ENCODE results near the gene MAP4K2. TPM values are rescaled to one million over a fixed set of nuclear protein-coding genes. Genes with fewer than 3 reads are reported as not detected.

Gene MAP4K2
- total RNA-seq, 2 donors from 2014 or later: 9.2 to 13.3 TPM

DNA sequence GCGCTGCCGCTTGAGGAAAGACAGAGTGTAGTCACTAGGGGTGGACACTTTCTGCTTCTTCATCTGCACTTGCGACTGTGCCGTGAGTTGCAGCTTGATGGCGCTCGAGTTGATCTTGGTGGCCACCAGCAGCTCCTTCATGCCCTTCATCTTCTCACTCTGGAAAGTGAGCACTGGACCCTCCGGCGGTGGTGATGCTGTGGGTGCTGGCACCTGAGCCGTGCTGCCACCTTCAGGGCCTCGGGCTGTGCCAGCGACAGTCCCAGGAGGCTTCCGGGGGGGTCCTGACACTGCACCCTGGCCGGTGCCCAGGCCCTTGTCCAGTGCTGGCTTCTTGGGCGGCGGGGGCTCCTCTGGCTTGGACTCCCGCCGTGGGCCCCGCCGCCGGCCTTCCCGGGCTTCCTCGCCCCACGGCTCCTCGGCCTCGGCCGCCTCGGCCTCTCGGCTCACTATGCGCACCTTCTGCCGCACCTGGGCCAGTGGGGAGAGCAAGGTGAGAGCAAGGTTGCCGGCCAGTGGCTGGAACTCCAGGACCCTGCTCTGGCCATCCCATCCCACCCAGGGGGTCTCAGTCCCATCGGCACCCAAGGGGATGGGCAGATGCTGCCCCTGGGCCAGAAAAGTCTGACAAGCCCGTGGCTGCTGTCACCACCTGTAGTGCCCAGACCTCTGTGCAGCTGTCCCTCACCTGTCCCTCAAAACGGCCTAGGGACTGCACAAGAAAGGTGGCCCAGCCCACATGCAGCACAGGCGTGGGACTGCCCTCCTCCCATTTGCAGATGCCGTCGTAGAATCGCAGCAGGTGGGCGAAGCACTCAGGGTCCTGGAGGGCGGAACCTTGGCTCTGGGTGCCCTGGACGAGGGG, 1.6 kb upstream of the MAP4K2 start:
- Histone ChIP-seq H3K4me1 (peaks cover 18% of the 10 kb centered on the region), H3K27me3 (no peaks in the 10 kb centered on the region), H3K9ac (ENCODE audit: low read depth in 2 of 2, low read length in 2 of 2) (peak overlapping the region in 1 of 2 donors; percentile 42), H3K9me3 (no peaks in the 10 kb centered on the region), H3K27ac (no peak overlapping the region), H3K36me3 (no peaks in the 10 kb centered on the region), H3K4me3 (no peak overlapping the region)
- TF ChIP-seq, protein P1, sequence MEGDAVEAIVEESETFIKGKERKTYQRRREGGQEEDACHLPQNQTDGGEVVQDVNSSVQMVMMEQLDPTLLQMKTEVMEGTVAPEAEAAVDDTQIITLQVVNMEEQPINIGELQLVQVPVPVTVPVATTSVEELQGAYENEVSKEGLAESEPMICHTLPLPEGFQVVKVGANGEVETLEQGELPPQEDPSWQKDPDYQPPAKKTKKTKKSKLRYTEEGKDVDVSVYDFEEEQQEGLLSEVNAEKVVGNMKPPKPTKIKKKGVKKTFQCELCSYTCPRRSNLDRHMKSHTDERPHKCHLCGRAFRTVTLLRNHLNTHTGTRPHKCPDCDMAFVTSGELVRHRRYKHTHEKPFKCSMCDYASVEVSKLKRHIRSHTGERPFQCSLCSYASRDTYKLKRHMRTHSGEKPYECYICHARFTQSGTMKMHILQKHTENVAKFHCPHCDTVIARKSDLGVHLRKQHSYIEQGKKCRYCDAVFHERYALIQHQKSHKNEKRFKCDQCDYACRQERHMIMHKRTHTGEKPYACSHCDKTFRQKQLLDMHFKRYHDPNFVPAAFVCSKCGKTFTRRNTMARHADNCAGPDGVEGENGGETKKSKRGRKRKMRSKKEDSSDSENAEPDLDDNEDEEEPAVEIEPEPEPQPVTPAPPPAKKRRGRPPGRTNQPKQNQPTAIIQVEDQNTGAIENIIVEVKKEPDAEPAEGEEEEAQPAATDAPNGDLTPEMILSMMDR (IDR thresholded peaks at IDR 0.05): no peak
- intact Hi-C loops (cut with DNase I): no loop called here
- DNase-seq: no peak

DNA sequence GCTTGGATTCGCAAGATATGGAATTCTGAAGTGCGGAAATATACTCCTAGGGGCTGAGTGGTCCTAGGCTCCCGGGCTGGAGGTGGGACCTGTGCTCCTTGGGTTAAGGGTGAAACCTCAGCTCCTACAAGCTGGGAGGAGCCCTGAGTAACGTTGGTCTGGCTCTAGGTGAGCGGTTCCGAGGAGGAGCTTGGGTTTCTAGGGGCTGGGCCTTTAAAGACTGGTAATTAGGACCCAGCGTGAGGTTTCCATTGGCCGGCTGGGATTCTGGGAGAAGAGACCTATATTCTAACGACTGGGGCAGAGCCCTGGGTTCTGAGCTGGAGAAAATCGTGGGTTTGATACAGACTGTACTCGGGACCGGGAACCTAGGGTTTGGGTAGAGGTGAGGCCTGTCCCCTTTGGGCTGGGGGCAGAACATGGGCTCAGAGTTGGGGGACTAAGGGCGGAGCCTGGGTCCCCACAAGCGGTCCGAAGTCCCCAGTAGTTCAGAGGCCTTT, 882 bp upstream of the MAP4K2 start:
- Histone ChIP-seq H3K4me3 (peak overlapping the region; percentile 54), H3K9me3 (no peaks in the 10 kb centered on the region), H3K27me3 (no peaks in the 10 kb centered on the region), H3K9ac (ENCODE audit: low read depth in 2 of 2, low read length in 2 of 2) (peak overlapping the region; percentile 42 to 52), H3K27ac (peak overlapping the region; percentile 82), H3K4me1 (peaks cover 15% of the 10 kb centered on the region), H3K36me3 (no peaks in the 10 kb centered on the region)
- TF ChIP-seq, protein P1 (IDR thresholded peaks at IDR 0.05): no peak
- DNase-seq: peak; percentile 41
- intact Hi-C loops (cut with DNase I): no loop called here

DNA sequence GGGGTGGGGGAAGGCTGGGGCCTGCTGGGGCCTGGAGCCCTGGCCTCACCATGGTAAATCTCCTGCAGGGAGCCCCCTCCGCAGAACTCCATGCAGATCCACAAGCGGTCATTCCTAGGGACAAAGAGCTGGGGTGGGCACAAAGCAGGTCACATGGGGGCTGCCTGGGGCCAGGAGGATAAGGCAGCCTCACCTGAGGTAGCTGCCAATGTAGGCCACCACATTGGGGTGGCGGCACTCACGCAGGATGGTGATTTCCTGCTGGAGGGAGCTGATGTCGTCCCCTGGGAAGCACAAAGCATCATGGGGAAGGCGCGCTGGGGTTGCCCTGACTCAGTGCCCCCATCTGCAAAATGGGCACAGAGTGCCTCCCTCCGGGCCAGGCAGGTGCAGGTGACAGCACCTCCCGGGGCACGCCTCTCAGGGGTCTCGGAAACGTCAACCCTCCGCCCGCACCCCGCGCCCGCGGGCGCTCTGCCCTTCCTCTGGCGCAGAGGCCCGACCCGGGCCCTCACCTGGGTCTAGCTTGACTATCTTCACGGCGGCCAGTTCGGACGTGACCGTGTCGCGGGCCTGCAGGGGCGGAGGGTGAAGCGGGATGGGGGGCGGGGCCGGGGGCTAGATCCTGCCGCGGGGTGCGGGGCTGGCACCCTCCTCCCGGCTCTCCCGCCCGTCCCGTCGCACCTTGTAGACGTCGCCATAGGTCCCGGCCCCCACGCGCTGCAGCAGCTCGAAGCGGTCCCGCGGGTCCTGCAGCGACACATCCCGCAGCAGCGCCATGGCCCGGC, 450 bp downstream of the MAP4K2 start:
- H3K9me3 ChIP-seq: no peaks in the 10 kb centered on the region
- DNase-seq: peak; percentile 38
- no peaks in the 10 kb centered on the region for H3K27me3 ChIP-seq
- peak overlapping the region; percentile 46 to 58 for H3K9ac ChIP-seq (ENCODE audit: low read depth in 2 of 2, low read length in 2 of 2)
- intact Hi-C loops (cut with DNase I): no loop called here
- H3K27ac ChIP-seq: peak overlapping the region; percentile 16
- peaks cover 15% of the 10 kb centered on the region for H3K4me1 ChIP-seq
- H3K4me3 ChIP-seq: peak overlapping the region; percentile 46
- TF ChIP-seq, protein P1 (IDR thresholded peaks at IDR 0.05): no peak
- no peaks in the 10 kb centered on the region for H3K36me3 ChIP-seq

DNA sequence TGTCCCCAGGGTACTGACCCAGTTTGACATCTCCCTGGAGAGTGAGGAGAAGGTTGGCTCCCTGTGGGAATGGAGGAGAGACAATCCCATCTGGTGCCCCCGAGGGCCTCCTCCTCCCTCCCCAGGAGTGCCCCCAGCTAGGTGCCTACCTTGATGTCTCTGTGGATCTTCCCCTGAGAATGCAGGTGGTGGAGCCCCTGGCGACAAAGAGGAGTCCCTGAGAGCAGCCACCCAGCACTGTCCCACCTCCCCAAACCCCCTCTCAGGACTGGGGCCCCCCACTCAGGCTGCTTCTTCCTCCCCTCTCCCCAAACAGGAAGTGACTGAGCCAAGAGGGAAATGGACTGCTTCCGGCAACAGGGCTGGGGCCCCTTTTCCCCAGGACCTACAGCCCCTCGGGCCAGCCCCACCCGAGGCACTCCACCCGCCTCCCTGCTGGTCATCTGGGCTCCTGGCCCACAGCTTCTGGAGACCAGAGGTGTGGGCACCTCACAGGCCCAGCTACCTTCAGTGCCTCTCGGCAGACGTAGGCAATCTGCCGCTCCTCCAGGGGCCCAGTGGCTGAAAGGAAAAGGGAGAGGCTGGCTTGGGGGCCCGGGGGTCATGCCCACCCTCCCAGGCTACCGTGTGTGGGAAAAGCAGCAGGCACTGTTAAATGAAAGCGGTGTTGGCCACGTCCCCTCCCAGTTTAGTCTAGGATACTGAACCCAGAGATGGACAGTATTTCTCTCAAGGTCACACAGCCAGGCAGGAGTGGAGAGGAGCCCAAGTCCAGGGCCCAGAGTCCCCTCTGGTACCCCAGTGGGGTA, 1.2 kb downstream of the MAP4K2 start:
- Histone ChIP-seq H3K27me3 (no peaks in the 10 kb centered on the region), H3K27ac (no peak overlapping the region), H3K9me3 (no peaks in the 10 kb centered on the region), H3K4me1 (peaks cover 15% of the 10 kb centered on the region), H3K36me3 (no peaks in the 10 kb centered on the region), H3K9ac (ENCODE audit: low read depth in 2 of 2, low read length in 2 of 2) (peak overlapping the region in 1 of 2 donors; percentile 46), H3K4me3 (peak overlapping the region; percentile 46)
- no peak for DNase-seq
- intact Hi-C loops (cut with DNase I): no loop called here
- TF ChIP-seq, protein P1 (IDR thresholded peaks at IDR 0.05): no peak

DNA sequence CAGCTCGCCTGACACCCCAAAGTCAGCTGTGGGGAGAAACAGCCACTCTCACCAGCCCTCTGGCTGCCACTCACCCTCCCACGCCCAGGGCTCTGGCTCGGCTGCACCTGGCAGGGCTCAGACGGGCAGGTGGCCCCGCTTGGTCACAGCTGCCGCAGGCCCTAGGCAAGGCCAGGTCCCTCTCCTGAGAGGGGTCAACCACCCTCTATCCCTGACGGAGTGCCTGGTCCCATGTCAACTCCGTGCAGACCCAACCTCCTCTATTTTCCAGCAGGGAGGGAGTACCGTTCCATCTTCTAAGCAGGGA, 1.9 kb downstream of the MAP4K2 start:
- H3K27ac ChIP-seq: no peak overlapping the region
- H3K9me3 ChIP-seq: no peaks in the 10 kb centered on the region
- TF ChIP-seq, protein P1 (IDR thresholded peaks at IDR 0.05): no peak
- no peak overlapping the region for H3K4me3 ChIP-seq
- no peaks in the 10 kb centered on the region for H3K27me3 ChIP-seq
- peaks cover 15% of the 10 kb centered on the region for H3K4me1 ChIP-seq
- no peak for DNase-seq
- no peaks in the 10 kb centered on the region for H3K36me3 ChIP-seq
- no peak overlapping the region for H3K9ac ChIP-seq (ENCODE audit: low read depth in 2 of 2, low read length in 2 of 2)
- intact Hi-C loops (cut with DNase I): no loop called here

Data from colonic mucosa (tissue), 4 donors.